HepG2 (cell line): ENCODE results near the gene KCND3. TPM values are rescaled to one million over a fixed set of nuclear protein-coding genes. Genes with fewer than 3 reads are reported as not detected.

Source experiments
- ATAC-seq: fragments of 200-7000 bp; cut with Tn5 transposase; 3 replicates; pipeline ENCODE4 v1.9.1; 2020; ENCODE audit warnings: mild to moderate bottlenecking, moderate library complexity
- BruUV-seq: library from RNA; stranded (reverse); fragments of 400-500 nt; replicated peaks from 2 replicates; lab custom pipeline; 2021; lab: Mats Ljungman, UMichigan
- CTCF ChIA-PET: fragments of 300-600 bp; formaldehyde crosslinking; extraction: SDS; loops from one replicate; lab custom pipeline; 2021; ENCODE audit warnings: low total read pairs, inconsistent platforms, low intra/inter-chr PET ratio; lab: Yijun Ruan, JAX
- POLR2A ChIA-PET: fragments of 350-600 bp; sonication (Branson Sonifier 250); formaldehyde crosslinking; loops from one replicate; lab custom pipeline; 2020; ENCODE audit warnings: antibody characterized with exemption, inconsistent platforms; lab: Yijun Ruan, JAX
- DNase-seq: peaks from one replicate; pipeline ENCODE4 v3.0.0-alpha.2; 2015; ENCODE audit warnings: low spot score
- FAIRE-seq: peaks from 3 replicates; lab custom pipeline; 2011; peaks lifted over from hg19 to GRCh38; lab: Jason Lieb, UNC
- H2AFZ ChIP-seq: one replicate; pipeline ENCODE4 v1.6.1; 2011; ENCODE audit warnings: low read length, inconsistent platforms
- H3K27ac ChIP-seq: fragments of 300-600 bp; 3 replicates; pipeline ENCODE4 v1.8.0; 2011; ENCODE audit warnings: mixed run types, mild to moderate bottlenecking, mixed read lengths, low read length, inconsistent platforms; ENCODE audit not compliant: insufficient read depth; ENCODE audit errors: extremely low read length
- H3K27me3 ChIP-seq, 2 experiments: fragments of 200-600 bp in 1 of 2; 2 replicates in 1 of 2; 3 replicates in 1 of 2; pipeline versions ENCODE4 v1.6.0 to v1.8.0; 2011; ENCODE audit warnings: low read length in 2 of 2, mild to moderate bottlenecking in 2 of 2, moderate library complexity in 2 of 2, inconsistent platforms in 1 of 2; ENCODE audit not compliant: insufficient read depth in 2 of 2, control insufficient read depth in 1 of 2
- H3K36me3 ChIP-seq, 2 experiments: fragments of 200-600 bp in 1 of 2; replicated peaks in 1 of 2; 2 replicates in 1 of 2; 3 replicates in 1 of 2; pipeline versions ENCODE4 v1.5.1 to v1.8.0; 2011; ENCODE audit warnings: low read length in 2 of 2, inconsistent platforms in 1 of 2; ENCODE audit not compliant: insufficient read depth in 2 of 2, control insufficient read depth in 1 of 2
- H3K4me1 ChIP-seq: 2 replicates; pipeline ENCODE4 v1.5.1; 2012; ENCODE audit warnings: low read length, inconsistent platforms; ENCODE audit not compliant: insufficient read depth
- H3K4me2 ChIP-seq: 2 replicates; pipeline ENCODE4 v1.6.0; 2011; ENCODE audit warnings: low read depth, low read length, inconsistent platforms
- H3K4me3 ChIP-seq, 3 experiments: fragments of 200-600 bp in 1 of 3; sonication (generic), shearing (Covaris generic) in 1 of 3; replicated peaks in 1 of 3; 2 replicates each; pipeline ENCODE4 v1.5.1; 2011 to 2016; ENCODE audit warnings: low read length in 3 of 3, inconsistent platforms in 2 of 3, low read depth in 2 of 3, mild to moderate bottlenecking in 2 of 3, control low read depth in 1 of 3, mixed read lengths in 1 of 3; ENCODE audit not compliant: insufficient read depth in 1 of 3
- H3K79me2 ChIP-seq: one replicate; pipeline ENCODE4 v1.6.1; 2011; ENCODE audit warnings: low read length, inconsistent platforms; ENCODE audit not compliant: insufficient read depth
- H3K9ac ChIP-seq: 2 replicates; pipeline ENCODE4 v1.6.0; 2011; ENCODE audit warnings: mild to moderate bottlenecking, low read depth, low read length, inconsistent platforms; ENCODE audit not compliant: insufficient read depth
- H3K9me3 ChIP-seq: 2 replicates; pipeline ENCODE4 v1.5.1; 2012; ENCODE audit warnings: mild to moderate bottlenecking, low read length
- H4K20me1 ChIP-seq: 2 replicates; pipeline ENCODE4 v1.6.0; 2011; ENCODE audit warnings: inconsistent platforms, mild to moderate bottlenecking, low read length, moderate library complexity; ENCODE audit not compliant: insufficient read depth
- ARNT ChIP-seq: fragments of 450-650 bp; IDR thresholded peaks from 2 replicates; pipeline ENCODE4 v1.6.1; 2017
- ISX ChIP-seq: sonication (generic); formaldehyde crosslinking; conservative IDR thresholded peaks from 2 replicates; pipeline ENCODE4 v1.5.0; 2020; ENCODE audit warnings: missing genetic modification reagents
- MED13 ChIP-seq: sonication (generic); formaldehyde crosslinking; IDR thresholded peaks from 2 replicates; pipeline ENCODE4 v1.5.0; 2020; ENCODE audit warnings: missing genetic modification reagents
- MEF2D ChIP-seq: sonication (generic); formaldehyde crosslinking; IDR thresholded peaks from 2 replicates; pipeline ENCODE4 v1.5.1; 2020; ENCODE audit warnings: mild to moderate bottlenecking, missing genetic modification reagents
- MTA3 ChIP-seq: sonication (generic); formaldehyde crosslinking; IDR thresholded peaks from 2 replicates; pipeline ENCODE4 v1.4.0; 2020; ENCODE audit warnings: missing genetic modification reagents
- RCOR2 ChIP-seq: IDR thresholded peaks from 2 replicates; pipeline ENCODE4 v1.6.1; 2016; ENCODE audit warnings: missing biosample characterization, missing genetic modification reagents
- SAP130 ChIP-seq: IDR thresholded peaks from 2 replicates; pipeline ENCODE4 v1.6.1; 2016; ENCODE audit warnings: low read depth
- SP2 ChIP-seq: sonication (generic); formaldehyde crosslinking; IDR thresholded peaks from 2 replicates; pipeline ENCODE4 v1.5.1; 2020; ENCODE audit warnings: mild to moderate bottlenecking, missing genetic modification reagents
- THYN1 ChIP-seq: sonication (generic); formaldehyde crosslinking; IDR thresholded peaks from 2 replicates; pipeline ENCODE4 v1.8.1; 2023; ENCODE audit warnings: low read depth, mild to moderate bottlenecking, moderate library complexity, missing genetic modification reagents, borderline replicate concordance
- ZNF317 ChIP-seq: sonication (generic); formaldehyde crosslinking; IDR thresholded peaks from 2 replicates; pipeline ENCODE4 v1.5.0; 2020; ENCODE audit warnings: mild to moderate bottlenecking, missing genetic modification reagents
- in situ Hi-C: cut with HindIII; loops from 2 replicates; pipeline ENCODE4 v1.10.0; 2017; ENCODE audit warnings: low pct_unique_long_range_greater_than_20kb; ENCODE audit not compliant: extremely low pct_ligation_motif_present
- intact Hi-C: fragments of 100-400 bp; cut with micrococcal nuclease; formaldehyde crosslinking; loops from one replicate; pipeline ENCODE4 v1.10.0; 2022; ENCODE audit not compliant: unreplicated experiment
- polyA plus RNA-seq, 8 experiments: library from polyadenylated mRNA; depleted of rRNA in 3 of 8; stranded (reverse) in 7 of 8; unstranded in 1 of 8; fragments of >200 nt; fragmentation: Illumina TruSeq in 4 of 8; extraction: Trizol in 4 of 8; gene quantifications; 2 replicates each; pipeline versions ENCODE4 v1.2.1 to v1.2.3, GENCODE V29; 2011 to 2016; ENCODE audit warnings: low read depth in 4 of 8, missing spikeins in 1 of 8, mixed read lengths in 1 of 8; ENCODE audit not compliant: insufficient read depth in 1 of 8
- total RNA-seq, 5 experiments: library from RNA; depleted of rRNA; stranded (reverse); fragments of >200 nt; fragmentation: Illumina TruSeq; extraction: Trizol; gene quantifications; 2 replicates each; pipeline ENCODE4 v1.2.3, GENCODE V29; 2016; ENCODE audit warnings: low read depth in 1 of 5
- TF ChIP-seq, protein P1 (sequence below): sonication (generic); formaldehyde crosslinking; IDR thresholded peaks from 2 replicates; pipeline ENCODE4 v1.4.0; 2020; ENCODE audit warnings: mild to moderate bottlenecking, missing genetic modification reagents
- TF ChIP-seq, protein P2 (sequence below): sonication (generic); formaldehyde crosslinking; IDR thresholded peaks from one replicate; pipeline ENCODE4 v1.5.1; 2020; ENCODE audit warnings: mild to moderate bottlenecking, missing genetic modification reagents; ENCODE audit errors: not compliant biosample characterization
- TF ChIP-seq, protein P3 (sequence below), 2 experiments: IDR thresholded peaks; 2 replicates each; pipeline ENCODE4 v1.6.1; 2011 to 2012; ENCODE audit warnings: low read length in 2 of 2, borderline replicate concordance in 1 of 2, low read depth in 1 of 2, mild to moderate bottlenecking in 1 of 2, moderate library complexity in 1 of 2

Gene KCND3
- total and polyA plus RNA-seq, 2 of the 13 experiments (the other 11 are each of a cell fraction or from before 2014, with no cell fraction given): 0.04 TPM; not detected in 1

DNA sequence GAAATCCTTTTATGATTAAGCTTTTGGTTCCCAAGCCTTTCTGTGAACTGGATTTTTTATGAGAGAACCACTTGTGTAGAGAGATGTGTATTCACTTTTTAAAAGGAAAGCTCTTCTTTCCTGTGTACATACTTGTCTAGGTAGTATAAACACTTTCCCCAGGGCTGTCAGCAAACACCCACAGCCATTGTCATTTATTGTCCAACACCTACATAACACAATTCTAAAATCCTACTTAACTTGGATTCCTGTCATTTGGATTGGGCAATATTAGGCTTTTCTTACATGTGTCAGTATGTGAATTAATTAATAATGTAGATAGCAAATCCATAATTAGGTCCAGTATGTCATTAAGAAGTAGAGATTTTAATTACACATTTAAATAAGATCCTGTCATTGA is 221.4 kb downstream of the KCND3 start:
- Histone ChIP-seq H3K4me3 (no peak overlapping the region), H3K4me1 (peaks cover 12% of the 10 kb centered on the region; the same call in 1 of the 2 replicates), H3K9ac (no peak overlapping the region), H3K4me2 (no peak overlapping the region), H3K79me2 (no peaks in the 10 kb centered on the region), H3K9me3 (no peaks in the 10 kb centered on the region), H3K27me3 (no peaks in the 10 kb centered on the region), H3K36me3 (peaks cover 6 to 34% of the 10 kb centered on the region in 2 experiments)
- no peak for DNase-seq
- POLR2A ChIA-PET: interaction anchor here (1.3 kb wide), 1 partner anchor 11 kb away, joined by 4 read pairs; no protein-coding TSS in a partner anchor
- TF ChIP-seq MEF2D (no peak), THYN1 (CRISPR knock-in tag) (no peak), MED13 (CRISPR knock-in tag) (no peak), ISX (CRISPR knock-in tag) (no peak), ZNF317 (CRISPR knock-in tag) (no peak), ARNT (no peak), SAP130 (CRISPR knock-in tag) (no peak), MTA3 (no peak), RCOR2 (CRISPR knock-in tag) (no peak), SP2 (CRISPR knock-in tag) (no peak)
- TF ChIP-seq, protein P1, sequence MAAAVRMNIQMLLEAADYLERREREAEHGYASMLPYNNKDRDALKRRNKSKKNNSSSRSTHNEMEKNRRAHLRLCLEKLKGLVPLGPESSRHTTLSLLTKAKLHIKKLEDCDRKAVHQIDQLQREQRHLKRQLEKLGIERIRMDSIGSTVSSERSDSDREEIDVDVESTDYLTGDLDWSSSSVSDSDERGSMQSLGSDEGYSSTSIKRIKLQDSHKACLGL (CRISPR knock-in tag): no peak
- TF ChIP-seq, protein P2, sequence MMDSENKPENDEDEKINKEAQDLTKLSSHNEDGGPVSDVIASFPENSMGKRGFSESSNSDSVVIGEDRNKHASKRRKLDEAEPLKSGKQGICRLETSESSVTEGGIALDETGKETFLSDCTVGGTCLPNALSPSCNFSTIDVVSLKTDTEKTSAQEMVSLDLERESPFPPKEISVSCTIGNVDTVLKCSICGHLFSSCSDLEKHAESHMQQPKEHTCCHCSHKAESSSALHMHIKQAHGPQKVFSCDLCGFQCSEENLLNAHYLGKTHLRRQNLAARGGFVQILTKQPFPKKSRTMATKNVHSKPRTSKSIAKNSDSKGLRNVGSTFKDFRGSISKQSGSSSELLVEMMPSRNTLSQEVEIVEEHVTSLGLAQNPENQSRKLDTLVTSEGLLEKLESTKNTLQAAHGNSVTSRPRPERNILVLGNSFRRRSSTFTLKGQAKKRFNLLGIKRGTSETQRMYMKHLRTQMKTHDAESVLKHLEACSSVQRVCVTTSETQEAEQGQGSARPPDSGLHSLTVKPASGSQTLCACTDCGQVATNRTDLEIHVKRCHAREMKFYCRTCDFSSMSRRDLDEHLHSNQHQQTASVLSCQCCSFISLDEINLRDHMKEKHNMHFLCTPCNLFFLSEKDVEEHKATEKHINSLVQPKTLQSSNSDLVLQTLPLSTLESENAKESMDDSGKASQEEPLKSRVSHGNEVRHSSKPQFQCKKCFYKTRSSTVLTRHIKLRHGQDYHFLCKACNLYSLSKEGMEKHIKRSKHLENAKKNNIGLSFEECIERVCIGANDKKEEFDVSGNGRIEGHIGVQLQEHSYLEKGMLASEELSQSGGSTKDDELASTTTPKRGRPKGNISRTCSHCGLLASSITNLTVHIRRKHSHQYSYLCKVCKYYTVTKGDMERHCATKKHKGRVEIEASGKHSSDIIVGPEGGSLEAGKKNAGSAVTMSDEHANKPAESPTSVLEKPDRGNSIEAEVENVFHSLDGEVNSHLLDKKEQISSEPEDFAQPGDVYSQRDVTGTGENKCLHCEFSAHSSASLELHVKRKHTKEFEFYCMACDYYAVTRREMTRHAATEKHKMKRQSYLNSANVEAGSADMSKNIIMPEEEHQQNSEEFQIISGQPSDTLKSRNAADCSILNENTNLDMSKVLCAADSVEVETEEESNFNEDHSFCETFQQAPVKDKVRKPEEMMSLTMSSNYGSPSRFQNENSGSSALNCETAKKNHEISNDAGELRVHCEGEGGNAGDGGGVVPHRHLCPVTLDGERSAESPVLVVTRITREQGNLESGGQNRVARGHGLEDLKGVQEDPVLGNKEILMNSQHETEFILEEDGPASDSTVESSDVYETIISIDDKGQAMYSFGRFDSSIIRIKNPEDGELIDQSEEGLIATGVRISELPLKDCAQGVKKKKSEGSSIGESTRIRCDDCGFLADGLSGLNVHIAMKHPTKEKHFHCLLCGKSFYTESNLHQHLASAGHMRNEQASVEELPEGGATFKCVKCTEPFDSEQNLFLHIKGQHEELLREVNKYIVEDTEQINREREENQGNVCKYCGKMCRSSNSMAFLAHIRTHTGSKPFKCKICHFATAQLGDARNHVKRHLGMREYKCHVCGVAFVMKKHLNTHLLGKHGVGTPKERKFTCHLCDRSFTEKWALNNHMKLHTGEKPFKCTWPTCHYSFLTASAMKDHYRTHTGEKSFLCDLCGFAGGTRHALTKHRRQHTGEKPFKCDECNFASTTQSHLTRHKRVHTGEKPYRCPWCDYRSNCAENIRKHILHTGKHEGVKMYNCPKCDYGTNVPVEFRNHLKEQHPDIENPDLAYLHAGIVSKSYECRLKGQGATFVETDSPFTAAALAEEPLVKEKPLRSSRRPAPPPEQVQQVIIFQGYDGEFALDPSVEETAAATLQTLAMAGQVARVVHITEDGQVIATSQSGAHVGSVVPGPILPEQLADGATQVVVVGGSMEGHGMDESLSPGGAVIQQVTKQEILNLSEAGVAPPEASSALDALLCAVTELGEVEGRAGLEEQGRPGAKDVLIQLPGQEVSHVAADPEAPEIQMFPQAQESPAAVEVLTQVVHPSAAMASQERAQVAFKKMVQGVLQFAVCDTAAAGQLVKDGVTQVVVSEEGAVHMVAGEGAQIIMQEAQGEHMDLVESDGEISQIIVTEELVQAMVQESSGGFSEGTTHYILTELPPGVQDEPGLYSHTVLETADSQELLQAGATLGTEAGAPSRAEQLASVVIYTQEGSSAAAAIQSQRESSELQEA (CRISPR knock-in tag): no peak
- TF ChIP-seq, protein P3, sequence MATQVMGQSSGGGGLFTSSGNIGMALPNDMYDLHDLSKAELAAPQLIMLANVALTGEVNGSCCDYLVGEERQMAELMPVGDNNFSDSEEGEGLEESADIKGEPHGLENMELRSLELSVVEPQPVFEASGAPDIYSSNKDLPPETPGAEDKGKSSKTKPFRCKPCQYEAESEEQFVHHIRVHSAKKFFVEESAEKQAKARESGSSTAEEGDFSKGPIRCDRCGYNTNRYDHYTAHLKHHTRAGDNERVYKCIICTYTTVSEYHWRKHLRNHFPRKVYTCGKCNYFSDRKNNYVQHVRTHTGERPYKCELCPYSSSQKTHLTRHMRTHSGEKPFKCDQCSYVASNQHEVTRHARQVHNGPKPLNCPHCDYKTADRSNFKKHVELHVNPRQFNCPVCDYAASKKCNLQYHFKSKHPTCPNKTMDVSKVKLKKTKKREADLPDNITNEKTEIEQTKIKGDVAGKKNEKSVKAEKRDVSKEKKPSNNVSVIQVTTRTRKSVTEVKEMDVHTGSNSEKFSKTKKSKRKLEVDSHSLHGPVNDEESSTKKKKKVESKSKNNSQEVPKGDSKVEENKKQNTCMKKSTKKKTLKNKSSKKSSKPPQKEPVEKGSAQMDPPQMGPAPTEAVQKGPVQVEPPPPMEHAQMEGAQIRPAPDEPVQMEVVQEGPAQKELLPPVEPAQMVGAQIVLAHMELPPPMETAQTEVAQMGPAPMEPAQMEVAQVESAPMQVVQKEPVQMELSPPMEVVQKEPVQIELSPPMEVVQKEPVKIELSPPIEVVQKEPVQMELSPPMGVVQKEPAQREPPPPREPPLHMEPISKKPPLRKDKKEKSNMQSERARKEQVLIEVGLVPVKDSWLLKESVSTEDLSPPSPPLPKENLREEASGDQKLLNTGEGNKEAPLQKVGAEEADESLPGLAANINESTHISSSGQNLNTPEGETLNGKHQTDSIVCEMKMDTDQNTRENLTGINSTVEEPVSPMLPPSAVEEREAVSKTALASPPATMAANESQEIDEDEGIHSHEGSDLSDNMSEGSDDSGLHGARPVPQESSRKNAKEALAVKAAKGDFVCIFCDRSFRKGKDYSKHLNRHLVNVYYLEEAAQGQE (IDR thresholded peaks at IDR 0.05; ENCODE audit: borderline replicate concordance in 1 of 2, low read depth in 1 of 2, low read length in 2 of 2): no peak
- TF ChIP-seq, all 625 proteins: peak for 0
- CTCF ChIA-PET: interaction anchor here (2.8 kb wide), 1 partner anchor 53 kb away, joined by 27 read pairs; no protein-coding TSS in a partner anchor
- Histone ChIP-seq H3K27ac (no peak overlapping the region), H4K20me1 (no peaks in the 10 kb centered on the region), H2AFZ (no peak overlapping the region)
- BruUV-seq: no TSS peak
- ATAC-seq (no peak), FAIRE-seq (no peak)
- in situ Hi-C loops: loop anchor here (5.0 kb wide), 1 partner anchor 286 kb away; no protein-coding TSS in a partner anchor
- intact Hi-C loops: no loop called here
